GM19240 (cell line): ENCODE results near the gene CDH1.
"Not testable (repeated sequence)": the region's sequence is repeated elsewhere in the genome, so short reads cannot be mapped to it uniquely, and the experiment has no call there.

Experiments
- DNase-seq: peaks from one replicate; pipeline ENCODE4 v3.0.0; 2011; ENCODE audit warnings: low spot score; ENCODE audit not compliant: insufficient read length

The CDH1 gene

DNA sequence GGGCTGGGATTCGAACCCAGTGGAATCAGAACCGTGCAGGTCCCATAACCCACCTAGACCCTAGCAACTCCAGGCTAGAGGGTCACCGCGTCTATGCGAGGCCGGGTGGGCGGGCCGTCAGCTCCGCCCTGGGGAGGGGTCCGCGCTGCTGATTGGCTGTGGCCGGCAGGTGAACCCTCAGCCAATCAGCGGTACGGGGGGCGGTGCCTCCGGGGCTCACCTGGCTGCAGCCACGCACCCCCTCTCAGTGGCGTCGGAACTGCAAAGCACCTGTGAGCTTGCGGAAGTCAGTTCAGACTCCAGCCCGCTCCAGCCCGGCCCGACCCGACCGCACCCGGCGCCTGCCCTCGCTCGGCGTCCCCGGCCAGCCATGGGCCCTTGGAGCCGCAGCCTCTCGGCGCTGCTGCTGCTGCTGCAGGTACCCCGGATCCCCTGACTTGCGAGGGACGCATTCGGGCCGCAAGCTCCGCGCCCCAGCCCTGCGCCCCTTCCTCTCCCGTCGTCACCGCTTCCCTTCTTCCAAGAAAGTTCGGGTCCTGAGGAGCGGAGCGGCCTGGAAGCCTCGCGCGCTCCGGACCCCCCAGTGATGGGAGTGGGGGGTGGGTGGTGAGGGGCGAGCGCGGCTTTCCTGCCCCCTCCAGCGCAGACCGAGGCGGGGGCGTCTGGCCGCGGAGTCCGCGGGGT, at the start of gene CDH1:
CDH1 (plus strand) TSS at position 247 of the 684 bp plus-strand sequence; CDS start at position 371, 124 bp downstream.
- no peak for DNase-seq

DNA sequence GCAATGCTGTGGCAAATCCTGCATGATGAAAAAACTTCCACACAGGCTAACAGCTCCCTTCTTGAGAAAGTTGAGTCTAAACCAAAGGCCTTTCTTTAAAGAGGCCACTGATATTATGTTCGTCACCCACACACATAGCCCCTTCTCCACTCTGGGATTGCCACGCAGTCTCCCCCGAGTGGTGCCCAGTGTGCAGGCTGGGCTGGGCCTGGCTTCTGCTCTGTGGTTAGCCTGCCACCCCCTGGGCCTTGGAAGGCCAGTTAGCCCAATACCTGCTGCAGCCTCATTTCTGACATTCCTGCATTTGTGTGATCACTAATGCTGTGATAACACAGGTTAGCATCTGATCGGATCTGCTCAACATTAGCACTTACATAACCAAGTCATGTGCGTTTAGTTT, 47.2 kb upstream of the CDH1 start:
- no peak for DNase-seq

DNA sequence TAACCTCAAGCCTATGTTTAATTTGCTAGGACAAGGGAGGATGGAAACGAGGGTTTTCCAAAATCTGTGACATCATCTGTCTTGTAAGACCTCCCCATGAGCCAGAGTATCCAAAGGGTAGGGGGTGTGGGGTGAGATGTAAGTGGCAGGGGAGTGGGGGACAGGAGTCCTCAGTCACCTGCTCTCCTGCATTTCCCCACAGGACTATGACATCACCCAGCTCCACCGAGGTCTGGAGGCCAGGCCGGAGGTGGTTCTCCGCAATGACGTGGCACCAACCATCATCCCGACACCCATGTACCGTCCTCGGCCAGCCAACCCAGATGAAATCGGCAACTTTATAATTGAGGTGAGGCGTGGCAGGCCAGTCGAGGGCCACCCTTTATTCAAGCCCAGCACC, 41.5 kb upstream of the CDH1 start:
- no peak for DNase-seq

DNA sequence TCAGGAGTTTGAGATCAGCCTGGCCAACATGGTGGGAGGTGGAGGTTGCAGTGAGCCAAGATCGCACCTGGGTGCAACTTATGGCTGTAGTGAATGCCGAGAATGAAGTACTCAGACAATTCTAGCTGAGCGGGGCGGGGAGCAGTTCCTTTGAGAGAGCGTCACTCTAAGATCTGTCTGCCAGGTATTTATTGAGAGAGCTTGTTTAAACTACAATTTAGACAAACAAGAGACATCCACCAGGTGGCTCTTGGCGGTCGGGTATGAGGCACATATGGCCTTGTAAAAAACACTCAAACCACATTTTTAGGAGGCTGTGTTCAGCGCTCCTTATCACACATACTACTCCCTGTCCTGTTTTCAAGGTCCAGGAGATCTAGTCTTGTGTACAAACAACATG, 40.6 kb upstream of the CDH1 start:
- DNase-seq = no peak

DNA sequence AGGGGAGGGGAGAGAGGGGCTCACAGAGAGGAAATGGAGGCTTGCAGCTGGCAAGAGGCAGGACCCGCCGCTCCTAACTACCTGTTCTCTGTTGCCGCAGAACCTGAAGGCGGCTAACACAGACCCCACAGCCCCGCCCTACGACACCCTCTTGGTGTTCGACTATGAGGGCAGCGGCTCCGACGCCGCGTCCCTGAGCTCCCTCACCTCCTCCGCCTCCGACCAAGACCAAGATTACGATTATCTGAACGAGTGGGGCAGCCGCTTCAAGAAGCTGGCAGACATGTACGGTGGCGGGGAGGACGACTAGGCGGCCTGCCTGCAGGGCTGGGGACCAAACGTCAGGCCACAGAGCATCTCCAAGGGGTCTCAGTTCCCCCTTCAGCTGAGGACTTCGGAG, 39.0 kb upstream of the CDH1 start:
- DNase-seq = no peak

DNA sequence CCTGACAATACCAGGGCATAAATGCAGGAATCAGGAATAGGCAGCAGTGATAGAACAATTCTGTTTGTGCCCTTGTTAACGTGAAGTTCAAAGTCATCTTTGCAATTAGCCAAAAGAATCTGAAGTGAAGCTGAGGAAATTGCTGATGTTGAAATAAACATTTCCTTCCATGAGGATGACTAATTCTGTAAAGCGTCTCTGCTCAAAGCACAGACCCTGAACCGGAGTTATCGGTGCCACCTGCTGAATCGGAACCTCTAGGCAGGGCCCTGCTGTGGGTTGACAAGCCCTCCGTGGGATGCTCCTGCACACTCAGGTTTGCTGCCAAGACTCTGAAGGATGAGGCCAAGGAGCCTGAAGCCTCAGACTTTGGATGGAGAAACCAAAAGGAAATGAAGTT, 37.0 kb upstream of the CDH1 start:
- no peak for DNase-seq

DNA sequence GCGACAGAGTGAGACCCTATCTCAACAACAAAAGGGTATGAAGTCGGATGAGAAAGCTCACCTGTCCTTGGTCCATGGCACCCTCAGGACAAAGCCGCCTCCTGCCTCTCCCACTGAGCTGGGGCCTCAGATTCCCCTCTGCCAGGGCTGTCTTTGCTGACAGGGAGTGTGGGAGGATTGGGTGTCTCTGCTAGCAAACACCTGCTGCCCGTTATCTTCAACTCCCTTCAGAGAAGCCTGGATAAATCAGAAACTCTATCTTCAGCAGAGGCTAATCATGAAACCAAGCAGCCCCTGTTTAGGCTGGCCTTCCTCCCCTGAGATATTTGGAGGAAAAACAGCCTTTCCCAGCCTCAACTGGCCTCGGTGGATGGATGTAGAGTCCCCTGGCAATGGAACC, 36.3 kb upstream of the CDH1 start:
- DNase-seq = no peak

DNA sequence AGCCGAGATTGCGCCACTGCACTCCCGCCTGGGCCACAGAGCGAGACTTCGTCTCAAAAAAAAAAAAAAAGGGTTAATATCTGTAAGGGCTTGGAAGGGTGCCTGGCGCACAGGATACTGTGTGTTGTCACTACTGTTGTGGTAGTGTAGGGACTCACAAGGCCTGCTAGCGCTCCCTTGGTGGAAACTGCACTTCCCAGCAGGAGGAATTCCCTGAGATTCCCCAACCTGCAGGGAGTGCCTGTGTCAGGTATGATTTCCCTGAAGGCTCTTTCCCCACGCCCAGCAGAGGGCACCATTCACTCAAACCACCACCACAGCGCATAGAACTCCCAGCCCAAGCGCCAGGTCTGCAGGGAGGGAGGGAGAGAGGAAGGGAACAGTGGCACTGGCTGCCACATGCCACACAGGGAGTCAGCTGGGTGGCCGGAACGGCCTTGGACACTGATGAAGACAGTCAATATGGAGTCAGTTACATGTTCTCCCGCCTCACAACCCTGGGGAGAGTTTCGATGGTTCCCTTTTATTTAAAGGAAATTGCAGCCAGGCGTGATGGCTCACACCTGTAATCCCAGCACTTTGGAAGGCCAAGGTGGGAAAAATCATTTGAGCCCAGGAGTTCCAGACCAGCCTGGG, 32.7 kb upstream of the CDH1 start:
- peak; percentile 66 for DNase-seq

DNA sequence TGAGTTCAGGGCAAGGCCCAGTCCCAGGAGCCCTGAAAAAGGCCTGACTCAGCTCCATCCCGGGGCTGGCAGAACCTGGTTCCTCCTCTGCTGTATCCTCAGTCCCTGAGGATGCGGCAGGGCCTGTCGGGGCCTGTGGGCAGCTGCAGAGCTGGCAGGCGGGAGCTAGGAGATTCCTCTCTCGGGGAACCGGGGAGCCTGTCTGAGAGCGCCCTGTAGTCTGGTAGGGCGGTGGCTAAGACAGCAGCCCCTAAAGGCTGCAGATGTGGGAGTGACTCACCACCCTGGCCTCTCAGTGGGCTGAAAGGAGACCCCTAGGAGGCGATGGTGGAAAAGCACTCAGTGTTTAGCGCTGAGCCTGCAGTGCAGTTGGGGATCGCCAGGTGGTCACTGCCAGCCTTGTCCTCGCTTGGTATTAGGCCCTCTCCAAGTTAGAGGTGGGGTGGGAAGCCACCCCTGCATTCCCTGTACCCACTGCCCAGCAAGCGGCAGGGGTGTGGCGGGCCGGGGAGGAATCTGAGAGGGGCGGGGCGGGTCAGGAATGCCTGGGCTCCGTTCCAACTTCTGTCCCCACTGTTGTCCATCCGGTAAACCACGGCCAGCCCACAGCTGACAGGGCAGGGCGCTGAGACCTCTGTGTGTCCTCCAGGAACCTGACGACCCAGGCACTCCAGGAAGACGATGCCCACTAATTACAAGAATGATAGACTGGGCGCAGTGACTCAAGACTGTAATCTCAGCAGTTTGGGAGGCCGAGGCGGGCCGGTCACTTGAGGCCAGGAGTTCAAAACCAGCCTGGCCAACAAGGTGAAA, 29.5 kb upstream of the CDH1 start:
- no peak for DNase-seq

DNA sequence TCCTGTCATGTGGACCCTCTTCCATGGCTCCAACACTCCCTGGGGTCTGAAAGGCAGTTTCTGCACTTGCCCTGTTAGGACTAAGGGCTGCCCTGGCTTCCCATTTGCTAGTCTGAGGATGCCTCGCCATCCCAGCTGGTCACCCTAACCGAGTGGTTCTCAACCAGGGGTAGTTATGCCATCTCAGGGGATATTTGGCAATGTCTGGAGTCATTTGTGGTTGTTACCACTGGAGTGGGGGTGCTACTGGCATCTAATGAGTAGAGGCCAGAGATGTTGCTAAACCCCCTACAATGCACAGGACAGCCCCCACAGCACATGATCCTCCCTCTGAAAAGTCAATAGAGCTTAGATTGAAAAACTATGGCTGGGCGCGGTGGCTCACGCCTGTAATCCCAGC, 26.9 kb upstream of the CDH1 start:
- DNase-seq = no peak

DNA sequence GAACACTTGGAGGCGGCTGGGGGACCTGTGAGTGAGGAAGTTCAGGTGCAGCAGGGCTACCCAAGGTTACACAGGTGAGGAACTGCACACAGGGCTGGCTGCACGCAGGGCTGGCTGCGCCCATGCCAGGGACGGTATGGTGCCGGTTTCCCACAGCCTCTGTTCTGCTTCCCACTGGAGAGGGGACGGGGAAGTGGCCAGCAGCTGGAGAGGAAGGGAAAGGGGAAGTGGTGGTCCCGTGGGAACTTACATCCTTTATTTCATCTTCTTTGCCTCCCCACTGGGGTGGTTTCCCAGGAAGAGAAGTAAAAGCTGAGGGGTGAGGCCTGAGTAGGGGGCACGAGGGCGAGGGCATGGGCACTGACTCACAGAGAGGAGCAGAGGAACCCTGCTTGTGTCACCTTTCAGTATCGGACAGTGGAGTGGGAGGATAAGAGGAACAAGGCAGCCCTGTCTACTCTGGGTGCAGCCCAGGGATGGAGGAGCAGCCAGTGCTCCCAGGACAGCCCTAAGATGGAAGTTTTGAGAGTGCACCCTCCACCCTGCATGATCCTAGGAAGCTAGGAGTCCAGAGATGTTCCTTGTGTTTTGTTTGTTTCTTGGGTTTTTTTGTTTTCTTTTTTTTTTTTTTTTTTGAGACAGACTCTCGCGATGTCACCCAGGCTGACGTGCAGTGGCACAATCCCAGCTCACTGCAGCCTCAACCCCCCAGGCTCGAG, 25.5 kb upstream of the CDH1 start:
- no peak for DNase-seq

DNA sequence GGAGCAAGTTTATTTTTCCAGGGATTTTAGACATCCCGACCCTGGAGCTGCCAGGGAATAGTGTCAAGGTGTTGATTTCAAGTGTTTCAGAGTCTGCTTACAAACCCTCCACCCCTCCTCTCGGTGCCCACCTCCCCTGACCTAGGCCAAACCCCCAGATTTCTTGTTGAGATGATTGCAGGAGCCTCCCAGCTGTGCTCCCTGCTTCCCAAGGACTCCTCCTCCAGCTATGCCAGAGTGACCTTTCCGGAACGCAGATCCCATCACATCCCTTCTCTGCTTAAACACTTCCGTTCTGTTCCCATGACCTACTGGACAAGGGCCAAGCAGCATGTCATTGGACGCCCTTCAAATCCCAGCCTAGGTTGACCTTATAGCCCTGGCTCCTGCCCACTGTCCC, 23.7 kb upstream of the CDH1 start:
- no peak for DNase-seq

DNA sequence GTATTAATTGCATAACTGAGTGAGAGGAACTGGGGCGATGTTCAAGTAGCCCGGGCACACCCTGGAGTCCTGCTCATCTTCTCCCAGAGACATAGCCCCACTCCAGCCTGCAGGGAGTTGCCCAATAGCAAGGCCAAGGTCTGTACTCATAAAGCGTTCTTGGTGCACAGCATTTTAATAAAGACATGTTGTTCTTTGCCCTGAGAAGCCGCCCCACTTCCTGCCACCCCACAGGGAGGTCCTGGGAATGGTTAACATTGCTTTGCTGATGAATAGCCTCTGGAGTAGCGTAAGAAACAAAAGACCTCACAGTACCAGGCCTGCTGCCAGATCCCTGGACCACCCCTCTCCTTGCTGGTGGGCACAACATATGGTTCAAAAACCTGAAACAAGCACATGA, 21.6 kb upstream of the CDH1 start:
- no peak for DNase-seq

DNA sequence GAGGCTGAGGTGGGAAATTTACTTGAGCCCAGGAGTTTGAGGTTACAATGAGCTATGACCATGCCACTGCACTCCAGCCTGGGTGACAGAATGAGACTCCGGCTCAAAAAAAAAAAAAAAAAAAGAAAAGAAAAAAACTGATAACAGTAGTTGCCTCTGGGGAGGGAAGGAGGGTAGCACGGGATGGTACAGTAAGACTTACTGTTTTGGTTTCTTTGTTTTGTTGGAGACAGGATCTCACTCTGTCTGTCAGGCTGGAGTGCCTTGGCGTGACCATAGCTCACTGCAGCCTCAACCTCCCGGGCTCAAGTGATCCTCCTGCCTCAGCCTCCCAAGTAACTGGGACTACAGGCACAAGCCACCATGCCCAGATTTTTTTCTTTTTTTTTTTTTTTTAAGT, 20.6 kb upstream of the CDH1 start:
- not testable (repeated sequence) for DNase-seq

DNA sequence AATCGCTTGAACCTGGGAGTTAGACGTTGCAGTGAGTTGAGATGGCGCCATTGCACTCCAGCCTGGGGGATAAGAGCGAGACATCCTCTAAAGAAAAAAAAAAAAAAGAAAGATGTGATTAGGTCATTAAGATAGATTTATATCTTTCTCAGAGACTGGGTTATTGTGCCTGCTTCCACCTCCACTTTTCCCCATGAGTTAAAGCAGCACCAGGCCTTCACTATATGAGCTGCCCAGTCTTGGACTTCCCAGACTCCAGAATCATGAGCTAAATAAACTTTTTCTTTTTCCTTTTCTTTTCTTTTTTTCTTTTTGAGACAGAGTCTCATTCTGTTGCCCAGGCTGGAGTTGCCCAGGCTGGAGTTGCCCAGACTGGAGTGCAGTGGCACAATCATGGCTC, 19.4 kb upstream of the CDH1 start:
- DNase-seq = no peak

DNA sequence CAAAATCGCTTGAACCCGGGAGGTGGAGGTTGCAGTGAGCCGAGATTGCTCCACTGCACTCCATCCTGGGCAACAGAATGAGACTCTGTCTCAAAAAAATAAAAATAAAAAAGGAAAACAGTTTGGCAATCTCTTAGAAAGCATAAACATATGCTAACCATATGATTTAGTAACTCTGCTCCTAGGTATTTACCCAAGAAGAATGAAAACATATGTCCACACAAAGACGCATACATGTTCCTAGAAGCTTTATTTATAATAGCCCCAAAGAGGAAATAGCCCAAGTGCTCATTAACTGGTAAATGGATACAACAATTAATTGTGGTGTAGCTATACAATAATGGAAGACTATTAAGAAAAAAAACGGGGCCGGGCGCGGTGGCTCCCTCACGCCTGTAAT, 18.5 kb upstream of the CDH1 start:
- no peak for DNase-seq

DNA sequence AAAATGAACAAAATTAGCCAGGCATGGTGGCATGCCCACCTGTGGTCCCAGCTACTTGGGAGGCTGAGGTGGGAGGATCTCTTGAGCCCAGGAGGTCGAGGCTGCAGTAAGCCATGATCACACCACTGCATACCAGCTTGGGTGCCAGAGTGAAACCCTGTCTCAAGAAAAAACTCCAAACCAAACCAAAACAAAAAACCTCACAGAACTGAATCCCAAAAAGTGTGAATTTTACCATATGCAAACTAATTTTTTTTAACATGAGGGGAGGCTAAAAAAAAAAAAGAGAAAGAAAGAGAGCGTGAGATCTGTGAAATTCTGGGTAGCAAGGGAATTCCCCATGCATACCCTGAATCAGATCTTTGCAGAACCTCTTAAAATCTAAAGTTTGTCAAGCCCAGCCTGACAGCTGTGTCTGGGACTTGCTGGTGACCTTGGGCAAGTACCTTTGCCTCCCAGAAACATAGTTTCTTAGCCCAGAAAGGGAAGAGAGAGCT, 17.1 kb upstream of the CDH1 start:
- DNase-seq = peak; percentile 58

DNA sequence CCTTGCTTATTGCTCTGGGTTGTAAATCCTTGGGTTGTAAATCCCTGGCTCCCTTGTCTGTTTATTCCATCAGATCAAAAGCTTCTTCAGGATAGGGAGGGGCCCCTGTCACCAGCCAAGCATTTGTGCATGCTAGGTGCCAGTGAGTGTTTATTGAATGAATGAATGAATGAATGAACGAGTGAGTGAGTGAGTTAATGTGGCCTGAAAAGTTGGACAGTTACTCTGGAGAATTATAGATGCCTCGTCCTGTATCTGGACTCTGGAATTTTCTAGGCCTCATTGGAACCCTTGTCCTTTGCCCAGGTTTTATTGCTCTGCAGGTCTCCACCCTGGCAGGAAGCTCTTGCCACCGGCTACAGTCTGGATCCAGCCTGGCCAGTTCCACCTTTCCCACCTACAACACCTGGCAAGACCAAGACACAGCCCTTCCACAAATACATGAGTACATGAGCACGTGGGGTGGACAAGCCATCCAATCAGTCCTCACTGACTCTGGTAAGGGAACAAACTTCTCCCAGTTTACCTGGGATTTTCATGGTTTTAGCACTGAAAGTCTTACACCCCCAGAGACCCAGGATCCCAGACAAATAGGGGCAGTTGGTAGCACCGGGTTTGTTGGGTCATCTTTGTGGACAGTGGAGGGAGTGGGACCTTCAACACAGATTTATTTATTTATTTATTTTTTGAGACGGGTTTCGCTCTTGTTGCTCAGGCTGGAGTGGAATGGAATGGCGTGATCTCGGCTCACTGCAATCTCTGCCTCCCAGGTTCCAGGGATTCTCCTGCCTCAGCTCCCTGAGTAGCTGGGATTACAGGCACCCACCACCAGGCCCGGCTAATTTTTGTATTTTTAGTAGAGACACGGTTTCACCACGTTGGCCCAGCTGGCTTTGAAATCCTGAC, 14.7 kb upstream of the CDH1 start:
- no peak for DNase-seq

DNA sequence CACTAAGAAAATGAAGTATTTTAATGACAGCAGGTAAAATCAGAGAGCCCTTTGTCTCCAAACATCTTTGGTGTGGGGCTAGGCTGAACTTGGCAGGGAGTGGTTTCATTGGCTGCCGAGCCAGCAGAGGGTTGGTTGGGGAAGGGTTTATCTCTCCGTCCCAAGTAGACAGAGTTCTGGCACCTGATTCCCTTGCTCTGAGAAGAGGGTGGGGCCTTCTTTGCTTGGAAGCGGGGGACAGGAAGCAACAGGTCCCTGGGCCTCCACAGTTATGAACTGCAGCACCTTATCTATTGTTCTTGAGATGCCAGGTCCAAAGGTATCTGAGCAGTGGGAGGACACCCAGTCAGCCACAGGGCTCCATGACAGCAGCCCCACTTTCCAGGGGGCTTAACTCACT, 12.3 kb upstream of the CDH1 start:
- DNase-seq = no peak

DNA sequence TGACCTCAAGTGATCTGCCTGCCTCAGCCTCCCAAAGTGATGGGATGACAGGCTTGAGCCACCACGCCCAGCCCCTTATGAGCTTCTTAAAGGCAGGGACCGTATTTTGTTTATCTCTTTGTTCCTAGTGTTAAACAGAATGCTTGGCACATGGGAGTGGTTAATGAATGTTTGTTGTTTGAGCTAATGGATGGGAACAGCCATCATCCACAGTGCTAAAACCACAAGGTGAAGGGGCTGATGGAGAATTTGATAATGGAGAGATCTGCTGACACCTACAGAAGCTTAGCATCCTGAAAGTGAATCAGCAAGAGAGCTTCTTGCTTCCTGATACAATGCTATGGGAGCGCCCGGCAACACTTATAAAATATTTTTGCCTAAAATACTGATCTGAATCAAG, 8.6 kb upstream of the CDH1 start:
- DNase-seq = no peak

DNA sequence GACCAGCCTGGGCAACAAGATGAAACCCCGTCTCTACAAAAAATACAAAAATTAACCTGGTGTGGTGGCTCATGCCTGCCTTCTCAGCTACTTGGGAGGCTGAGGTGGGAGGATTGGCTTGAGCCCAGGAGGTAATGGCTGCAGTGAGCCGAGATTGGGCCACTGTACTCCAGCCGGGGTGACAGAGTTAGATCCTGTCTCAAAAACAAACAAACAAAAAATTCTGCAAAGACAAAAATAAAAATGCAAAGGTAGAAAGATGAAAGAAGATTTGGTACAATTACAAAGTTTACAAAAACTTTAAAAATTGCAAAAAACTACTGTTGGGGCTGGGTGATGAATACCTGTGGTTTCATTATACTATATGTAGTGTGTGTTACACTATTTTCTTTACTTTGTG, 5.5 kb upstream of the CDH1 start:
- DNase-seq = no peak
